ENCODE results near the gene AP2A2.

The AP2A2 gene

DNA sequence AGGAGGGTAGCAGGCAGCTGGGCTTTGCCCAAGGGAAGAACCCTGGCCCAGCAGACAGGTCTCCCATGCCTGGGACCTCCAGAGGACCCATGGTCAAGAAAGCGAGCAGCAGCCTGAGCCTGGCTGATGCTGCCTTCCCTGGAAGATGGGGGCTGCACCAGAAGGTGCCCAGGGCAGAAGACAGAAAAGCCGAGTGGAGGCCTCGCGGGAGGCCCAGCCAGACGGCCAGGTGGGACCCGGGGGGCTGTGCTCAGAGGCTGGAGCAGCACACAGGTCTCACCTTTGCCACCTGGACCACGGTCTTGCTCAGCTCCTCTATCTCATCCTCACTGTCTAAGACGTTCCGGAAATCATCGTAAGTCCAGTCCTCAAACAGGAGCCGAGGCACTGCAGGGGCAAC is 25.9 kb upstream of the AP2A2 start:
- DNase-seq, result no peak

DNA sequence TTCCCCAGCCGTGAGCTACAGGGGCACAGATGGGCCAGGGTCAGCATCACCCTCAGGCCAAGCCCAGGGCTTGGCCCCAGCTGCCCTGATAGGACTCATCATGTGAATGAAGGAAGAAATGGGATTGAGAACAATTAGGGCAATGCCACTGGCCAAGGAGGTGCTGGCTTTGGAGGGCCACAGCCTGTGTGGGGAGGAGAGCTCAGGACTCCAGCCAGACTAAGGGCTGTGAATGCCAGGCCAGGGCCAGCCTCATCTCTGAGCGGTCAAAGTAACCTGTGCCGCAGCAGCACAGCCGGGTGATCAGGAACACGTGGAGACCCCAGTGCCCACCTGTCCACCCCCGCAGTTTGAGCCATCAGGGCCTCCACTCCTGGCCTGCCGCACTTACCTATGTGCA is 25.1 kb upstream of the AP2A2 start:
- no peak for DNase-seq

DNA sequence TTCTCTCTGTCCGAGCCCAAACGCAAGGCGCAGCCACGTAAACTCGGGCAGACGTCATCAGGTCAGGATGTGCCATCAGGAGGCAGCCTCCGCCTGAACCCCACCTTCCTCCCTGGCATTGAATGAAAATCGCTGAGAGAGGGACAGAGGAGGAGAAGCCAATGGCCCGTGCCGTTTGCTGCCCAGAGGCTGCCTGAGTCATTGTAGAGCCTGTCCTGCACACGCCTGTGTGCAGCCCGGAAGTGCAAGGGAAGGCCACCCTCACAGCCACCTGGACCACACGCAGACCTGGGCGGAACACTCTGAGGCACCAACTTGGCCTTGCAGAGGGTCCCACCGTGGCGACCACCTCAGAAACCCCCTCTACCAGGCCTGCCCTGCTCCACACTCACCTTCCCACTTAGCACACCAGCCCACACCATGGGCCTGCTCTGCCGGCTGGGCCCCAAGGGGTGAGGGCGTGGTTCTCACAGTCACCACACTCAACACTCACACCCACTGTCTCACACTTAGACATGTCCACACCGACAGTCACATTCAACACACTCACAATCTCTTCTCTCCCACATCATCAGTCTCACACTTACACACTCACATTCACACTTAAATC is 24.1 kb upstream of the AP2A2 start:
- DNase-seq, result no peak

DNA sequence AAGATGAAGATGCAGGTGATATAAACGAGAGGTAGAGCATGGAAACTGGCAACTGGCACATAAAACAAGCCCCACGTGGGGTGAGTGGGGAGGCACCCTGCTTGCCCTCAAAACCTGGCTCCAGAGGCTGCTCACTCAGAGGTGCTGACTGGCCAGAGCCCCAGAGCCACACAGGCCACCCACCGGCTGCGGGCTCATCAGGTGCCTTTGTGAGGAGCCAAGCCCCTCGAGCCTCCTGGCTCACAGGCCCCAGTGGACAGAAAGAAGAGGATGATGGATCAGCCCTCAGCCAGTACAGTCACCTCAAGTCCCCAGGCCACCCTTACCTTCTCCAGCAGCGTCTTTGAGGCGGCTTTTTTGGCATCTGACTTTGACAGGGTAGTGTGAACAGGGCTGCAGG is 21.3 kb upstream of the AP2A2 start:
- no peak for DNase-seq

DNA sequence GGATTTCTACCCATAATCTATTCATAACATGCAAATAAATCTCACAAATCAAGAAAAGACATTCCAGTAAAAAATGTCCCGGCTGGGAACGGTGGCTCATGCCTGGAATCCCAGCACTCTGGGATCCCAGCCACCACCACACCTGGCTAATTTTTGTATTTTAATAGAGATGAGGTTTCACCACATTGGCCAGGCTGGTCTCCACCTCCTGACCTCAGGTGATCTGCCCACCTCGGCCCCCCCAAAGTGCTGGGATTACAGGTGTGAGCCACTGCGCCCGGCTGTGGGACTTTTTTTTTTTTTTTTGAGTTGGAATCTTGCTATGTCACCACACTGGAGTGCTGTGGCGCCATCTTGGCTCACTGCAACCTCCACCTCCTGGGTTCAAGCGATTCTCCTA is 19.7 kb upstream of the AP2A2 start:
- no peak for DNase-seq

DNA sequence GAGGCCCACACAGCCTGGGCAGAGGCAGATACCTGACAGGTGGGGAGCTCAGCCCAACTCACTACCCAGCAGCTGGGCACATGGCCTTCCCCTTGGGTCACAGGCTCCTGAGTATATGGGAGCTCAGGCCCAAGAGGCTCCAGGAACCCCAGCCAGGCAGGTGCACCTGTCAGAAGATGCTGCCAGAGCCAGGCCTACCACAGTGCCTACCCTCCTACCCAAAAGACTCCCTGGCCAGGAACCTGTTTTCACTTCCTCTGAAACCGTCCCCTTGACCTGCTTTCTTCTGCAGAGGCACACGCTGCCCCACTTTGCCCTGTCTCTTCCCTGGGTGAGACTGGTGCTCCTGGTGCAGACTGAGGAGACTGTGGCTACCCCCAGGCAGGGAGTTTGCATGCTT is 18.0 kb upstream of the AP2A2 start:
- no peak for DNase-seq

DNA sequence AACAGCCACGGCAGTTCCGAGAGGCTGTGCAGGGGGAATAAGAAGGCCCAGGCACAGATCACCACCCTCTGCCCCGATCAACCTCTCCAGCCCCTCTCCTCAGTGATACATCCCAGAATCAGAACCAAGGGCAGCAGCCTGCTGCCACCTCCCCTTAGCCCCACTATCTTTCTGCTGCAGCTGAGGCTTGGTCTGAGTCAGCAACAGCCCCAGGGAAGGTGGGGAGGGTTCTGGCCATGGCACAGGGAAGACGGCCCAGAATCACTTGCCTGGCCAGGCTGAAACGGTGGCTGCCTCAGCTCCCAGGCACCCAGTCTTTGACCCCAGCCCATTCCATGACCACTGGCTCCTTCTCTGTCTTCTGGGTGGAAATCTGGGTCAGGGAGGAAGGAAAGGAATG is 17.4 kb upstream of the AP2A2 start:
- no peak for DNase-seq

DNA sequence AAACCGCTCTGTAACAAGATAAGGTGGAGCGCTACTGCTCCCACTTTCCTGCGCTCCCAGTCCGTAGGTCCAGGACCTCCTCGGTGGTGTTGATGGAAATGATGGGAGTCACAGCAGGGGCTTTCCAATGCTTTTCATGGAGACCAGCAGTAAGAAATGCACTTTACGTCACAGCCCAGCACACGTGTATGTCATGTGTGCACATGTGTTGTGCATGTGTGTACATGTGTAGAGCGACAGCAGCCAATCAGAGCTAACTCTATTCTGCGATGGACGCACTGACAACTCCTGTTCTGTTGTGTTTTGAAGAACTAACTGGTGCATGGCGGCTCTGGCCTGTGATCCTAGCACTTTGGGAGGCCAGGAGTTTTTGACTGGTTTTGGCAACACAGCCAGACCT is 16.3 kb upstream of the AP2A2 start:
- no peak for DNase-seq

DNA sequence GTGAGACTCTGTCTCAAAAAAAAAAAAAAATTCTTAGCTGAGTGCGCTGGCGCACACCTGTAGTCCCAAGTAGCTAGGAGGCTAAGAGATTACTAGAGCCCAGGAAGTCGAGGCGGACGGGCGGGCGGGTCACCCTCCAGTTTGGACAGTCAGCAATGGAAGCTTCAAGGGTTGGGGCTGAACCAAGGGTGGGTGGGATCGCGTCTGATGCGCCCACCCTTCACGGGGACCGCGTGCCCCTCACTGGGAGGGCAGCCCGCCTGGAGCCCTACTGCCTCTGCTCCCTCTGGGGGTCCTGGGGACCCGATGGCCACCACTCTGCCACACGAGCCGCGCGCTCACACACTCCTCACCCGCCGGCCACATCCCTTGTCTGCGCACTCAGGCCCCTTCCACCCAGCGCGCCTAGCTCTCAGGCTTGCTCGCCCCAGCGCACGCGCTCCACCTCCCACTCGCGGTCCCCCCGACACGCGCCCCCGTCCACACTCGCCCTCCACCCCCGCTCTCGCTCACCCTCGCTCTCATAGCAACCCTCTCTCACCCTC is 15.6 kb upstream of the AP2A2 start:
- no peak for DNase-seq

DNA sequence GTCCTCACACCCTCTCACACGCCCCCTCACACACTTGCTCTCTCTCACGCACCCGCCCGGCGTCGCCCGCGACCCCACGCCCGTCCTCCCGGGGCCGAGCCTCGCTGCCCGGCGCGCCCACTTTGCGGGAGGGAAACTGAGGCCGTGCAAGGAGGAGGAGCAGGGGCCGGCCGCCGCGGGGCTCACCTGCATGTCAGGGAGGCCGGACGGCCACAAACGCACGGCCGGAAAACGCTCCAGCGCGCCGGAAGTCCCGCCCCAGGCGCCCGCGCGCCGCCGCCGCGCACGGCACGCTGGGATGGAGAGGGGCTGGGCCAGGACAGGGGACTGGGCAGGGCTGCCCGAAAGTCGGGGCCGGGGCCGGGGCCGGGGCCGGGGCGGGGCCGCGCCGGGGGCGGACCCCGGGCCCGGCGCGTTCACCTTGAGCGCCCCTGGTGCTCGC is 15.1 kb upstream of the AP2A2 start, which contains the start of gene CHID1:
Gene CHID1, minus strand, starts transcription at position 222 of the 442 bp plus-strand sequence. CDS start 5,994 bp downstream, outside the sequence.
- peak; percentile 96 for DNase-seq

DNA sequence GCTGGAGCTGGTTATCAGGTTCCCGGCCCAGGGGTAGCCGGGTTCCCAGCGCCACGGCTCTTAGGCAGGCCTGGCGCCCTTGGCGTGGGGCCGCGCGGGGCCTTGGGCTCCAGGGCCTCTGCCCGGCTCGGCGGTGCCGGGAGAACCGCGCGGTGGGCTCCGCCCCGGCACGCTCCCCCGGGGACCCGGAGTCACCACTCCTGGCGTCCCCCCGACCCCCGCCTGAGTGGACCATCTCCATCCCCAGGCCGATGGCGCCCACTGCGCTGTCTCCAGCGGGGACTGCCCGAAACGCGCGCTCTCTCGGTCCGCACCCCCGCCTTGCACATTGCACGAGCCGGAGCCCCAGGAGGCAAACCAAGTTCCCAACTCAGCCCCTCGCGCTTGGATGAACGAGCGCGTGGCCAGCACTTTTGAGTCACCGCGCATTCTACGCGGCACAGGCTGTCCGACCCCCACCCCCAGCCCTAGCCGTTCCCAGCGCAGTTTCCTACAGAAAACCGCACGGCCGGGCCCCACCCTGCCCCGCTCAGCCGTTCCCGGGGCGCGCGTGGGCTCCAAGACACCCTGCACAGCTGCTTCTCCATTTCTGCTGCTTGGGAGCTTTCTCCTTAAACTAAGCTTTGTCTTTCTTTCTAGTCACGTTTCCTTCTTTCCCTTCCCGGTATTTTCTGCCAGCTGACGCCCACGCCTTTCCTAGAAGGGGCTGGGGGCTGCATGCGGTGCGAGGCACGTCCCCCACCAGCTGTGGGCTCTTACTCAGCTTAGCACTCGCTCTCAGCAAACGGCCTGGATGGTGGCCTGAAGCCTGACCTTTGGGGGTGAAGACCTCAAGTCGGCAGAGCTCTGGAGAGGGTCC is 14.4 kb upstream of the AP2A2 start:
- peak; percentile 73 for DNase-seq

DNA sequence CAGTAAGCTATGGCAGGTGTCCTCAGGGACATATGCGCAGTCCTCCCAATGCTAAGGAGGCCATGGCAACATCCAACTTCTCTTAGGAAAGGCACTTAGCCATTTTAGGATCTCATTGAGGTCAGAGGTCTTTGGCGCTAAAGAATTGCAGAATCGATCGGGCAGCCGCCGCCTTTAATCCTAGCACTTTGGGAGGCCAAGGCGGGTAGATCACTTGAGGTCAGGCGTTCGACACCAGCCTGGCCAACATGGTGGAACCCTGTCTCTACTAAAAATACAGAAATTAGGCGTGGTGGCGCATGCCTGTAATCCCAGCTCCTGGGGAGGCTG is 13.8 kb upstream of the AP2A2 start:
- no peak for DNase-seq

DNA sequence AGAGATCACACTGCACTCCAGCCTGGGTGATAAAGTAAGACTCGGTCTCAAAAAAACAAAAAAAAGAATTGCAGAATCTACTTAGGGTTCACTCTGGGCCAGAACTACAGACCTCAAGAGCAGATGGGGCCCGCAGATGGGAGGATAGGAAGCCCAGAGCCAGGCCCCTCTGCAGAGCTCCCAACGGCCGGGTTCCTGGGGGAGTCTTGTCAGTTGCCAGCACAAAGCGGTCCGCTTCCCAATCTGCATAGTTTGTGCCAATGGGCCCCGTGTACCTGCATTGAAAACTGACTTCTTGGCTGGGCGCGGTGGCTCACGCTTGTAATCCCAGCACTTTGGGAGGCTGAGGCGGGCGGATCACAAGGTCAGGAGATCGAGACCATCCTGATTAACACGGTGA is 13.4 kb upstream of the AP2A2 start:
- DNase-seq, result no peak

DNA sequence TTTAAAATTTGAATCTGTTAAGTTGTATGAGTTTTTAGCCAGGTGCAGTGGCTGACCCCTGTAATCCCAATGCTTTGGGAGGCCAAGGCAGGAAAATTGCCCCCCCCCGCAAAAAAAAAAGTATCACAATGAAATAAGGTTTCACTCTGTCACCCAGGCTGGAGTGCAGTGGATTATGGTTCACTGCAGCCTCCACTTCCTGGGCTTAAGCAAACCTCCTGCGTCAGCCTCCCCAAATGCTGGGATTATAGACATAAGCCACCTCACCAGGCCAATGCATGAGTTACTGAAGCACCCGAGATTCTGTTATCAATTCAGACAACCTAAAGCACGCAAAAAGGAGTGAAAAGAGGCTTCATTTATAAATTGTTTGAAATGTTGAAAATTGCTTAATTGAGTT is 12.6 kb upstream of the AP2A2 start:
- DNase-seq, result no peak

DNA sequence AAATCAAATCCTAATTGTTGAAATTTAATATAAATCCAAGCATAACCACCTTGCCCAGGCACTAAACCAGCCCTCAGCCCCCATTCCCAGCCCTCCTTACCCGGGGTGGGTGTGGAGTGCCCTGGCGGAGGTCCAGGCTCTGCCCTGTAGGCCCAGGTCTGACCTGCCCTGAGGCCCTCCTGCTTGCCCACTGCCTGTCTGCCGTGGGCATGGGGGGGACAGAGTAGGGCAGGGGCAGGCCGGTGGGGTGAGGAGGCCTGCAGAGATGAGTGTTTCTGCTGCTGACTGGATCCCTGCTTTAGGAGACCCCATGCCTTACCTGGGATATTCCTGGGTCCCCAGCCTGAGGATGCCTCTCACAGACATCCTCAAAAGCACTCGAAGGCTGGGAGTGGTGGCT is 11.5 kb upstream of the AP2A2 start:
- no peak for DNase-seq

DNA sequence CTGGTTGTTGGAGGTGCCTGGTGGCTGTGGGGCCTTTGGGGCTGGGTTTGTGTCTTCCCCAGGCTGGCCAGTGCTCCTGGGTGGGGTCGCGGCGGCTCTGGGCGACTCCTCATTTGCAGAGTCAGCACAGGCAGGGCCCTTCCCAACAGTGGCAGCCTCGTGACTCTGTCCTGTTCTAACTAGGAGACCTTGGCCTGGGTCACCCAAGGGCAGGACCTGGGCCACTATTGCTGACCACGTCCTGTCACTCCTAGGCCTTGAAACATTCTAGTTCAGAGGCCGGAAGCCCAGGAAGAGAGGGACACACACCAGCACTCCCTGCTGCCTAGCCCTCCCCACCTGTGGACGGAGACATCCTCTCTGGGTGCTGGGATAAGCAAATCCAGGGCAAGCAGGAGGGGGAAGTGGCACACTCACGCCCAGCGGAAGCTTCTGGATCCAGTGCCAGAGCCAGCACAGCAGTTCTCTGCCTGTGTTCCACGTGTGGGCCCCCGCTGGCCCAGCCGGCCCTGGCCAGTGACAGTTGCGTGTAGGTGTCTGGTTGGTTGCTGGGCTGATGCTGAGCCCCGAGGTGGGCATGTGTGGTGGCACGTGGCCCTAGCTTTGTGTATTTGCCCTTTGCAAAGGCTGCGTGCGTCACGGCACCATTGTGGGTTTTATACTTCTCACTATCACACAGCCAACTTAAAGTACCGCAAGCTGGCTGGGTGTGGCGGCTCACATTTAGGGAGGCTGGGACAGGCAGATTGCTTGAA is 10.7 kb upstream of the AP2A2 start:
- no peak for DNase-seq

DNA sequence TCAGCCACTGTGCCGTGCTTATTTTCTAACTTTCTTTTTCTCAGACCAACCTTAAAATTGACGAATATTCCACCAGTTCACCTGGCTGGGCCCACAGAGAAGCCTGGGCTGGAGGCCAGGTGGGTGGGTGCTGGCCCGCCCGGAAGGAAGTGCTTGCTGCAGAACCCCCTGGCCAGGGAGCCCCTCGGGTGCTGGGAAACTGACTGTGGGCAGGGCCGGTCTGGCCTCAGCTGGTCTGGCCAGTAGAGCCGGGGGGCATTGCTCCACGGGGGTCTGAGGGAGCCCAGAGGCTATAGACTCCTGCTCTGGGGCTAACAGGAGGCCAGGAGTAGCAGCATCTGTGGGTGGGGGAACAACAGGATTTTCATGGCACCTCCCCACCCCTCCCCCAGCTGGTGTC is 8.2 kb upstream of the AP2A2 start:
- DNase-seq, result no peak

DNA sequence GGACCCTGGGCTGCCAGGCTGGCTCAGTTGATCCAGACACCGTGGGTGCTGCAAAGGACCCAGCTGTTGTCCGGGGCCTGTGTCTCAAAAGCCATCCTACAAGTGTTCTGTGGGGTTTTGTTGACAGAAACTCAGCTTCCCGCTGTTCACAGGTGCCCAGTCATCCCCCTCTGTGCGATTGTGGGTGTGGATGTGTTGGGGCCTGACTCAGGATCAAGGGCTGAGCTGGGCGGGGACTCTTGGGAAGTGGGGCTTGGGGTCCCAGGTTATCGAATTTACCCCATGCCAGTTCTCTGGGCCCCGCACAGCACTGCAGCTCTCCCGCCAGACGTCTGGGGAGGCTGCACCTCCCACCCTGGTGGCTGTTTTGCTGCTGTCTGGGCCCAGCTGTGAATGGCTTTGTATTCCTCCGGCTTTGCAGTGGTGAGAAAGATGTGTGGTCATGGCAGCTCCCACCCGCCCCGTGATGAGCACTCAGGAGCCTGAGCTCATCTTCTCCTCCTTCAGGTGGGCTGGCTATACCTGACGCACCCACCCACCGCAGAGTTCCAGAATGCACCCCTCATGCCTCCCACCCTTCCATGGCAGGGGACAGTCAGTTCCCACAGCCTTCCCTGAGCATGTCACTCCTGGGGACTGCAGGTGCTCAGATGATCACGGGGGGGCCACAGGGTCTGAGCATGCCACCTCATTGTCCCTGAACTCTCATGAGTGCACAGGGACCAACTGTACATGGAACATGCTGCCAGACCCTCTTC is 3.6 kb upstream of the AP2A2 start:
- no peak for DNase-seq

DNA sequence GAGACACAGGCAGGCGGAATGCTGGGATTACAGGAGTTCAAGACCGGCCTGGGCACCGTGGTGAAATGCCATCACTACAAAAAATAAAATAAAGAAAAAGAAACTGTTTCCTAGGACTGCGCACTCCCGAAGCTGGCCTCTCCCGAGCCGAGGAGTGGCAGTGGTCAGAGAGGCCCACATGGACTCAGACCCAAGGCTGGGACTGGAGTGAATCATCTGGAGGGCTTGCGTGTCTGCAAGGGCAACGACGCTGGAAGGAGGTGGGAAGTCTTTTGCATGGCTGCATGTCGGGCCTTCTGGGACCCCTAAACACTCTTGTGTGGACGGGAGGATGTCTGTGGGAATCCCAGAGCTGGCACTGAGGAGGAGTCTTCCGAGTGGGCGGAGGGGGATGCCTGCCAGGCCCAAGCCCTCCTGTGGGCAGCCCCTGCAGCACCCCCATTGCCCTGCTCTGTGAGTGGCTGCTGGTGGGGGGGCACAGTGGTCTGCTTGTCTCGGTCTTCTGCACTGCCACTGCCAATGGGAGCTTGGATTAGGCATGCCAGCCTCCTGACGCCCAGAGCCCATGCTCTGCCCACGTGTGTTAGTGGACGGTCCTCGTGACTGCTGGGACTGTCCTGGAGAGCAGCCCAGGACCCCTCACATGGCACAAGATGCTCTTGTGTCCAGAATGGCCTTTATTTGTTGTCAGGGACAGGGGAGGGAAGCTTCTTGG is 1.8 kb upstream of the AP2A2 start:
- no peak for DNase-seq

DNA sequence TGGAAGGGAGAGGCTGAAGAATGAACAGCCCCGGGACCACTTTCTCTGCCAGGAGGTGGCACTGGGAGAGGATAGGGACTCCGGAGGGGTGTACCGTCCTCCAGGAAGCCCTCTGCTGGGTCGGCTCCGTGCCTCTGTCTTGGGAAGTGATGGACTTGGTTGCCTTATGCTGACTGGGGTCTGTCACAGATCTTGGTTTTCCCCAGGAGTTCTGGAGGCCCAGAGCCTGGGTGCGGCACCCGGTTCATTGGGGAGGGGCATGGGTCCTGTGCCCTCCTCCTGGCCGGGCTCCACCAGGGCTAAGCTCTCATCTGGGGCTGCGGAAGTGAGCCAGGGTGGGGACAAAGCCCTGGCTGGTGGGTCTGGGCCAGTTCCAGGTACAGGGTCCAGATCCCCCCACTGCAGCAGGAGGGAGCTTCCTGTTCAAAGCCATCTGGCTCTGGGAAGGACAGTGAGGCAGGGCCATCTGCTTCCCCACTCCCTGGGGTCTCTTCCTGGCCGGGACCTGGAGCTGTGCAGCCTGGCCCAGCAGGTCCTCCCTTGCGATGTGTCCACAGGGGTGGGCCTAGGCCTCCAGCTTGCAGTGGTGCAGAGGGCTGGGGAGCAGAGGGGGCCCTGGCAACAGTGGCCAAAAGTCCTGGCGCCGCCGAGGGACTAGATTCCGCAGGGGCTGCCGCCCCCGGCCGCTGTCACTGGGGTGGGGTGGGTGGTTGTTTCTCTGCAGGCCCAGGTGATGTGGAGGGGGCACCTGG is 1.1 kb upstream of the AP2A2 start:
- DNase-seq, result no peak

DNA sequence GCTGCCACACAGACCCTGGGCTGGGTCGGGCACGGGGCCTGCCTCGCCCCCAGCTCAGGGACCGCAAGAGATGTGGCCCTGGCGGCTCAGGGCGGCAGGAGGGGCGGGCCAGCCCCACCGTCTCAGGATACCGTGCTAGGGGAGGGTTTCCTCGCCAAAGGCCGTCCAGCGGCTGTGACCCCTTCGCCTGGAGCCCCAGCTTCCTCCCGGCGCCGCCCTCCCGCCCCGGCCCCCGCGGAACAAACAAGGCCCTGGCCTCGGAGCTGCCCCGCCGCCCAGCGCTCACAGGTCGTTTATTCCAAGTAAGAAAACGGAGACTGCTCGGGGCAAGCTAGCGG is 543 bp upstream of the AP2A2 start:
- DNase-seq, result no peak
